Endothelial cell of umbilical vein (primary cell): Measurements from ENCODE around the gene AMOT. TPM values are rescaled to one million over a fixed set of nuclear protein-coding genes. Genes with fewer than 3 reads are reported as not detected.

Experiments
- BruUV-seq: library from RNA; stranded (reverse); fragments of 400-500 nt; replicated peaks from 2 replicates; lab custom pipeline; 2021; lab: Mats Ljungman, UMichigan
- CTCF ChIA-PET: fragments of 300-600, 350-600 bp; sonication (Branson Sonifier 250); formaldehyde crosslinking; loops from one replicate; lab custom pipeline; 2021; ENCODE audit warnings: antibody characterized with exemption, inconsistent platforms; lab: Charles Lee
- POLR2A ChIA-PET: fragments of 300-600, 350-600 bp; sonication (Branson Sonifier 250); formaldehyde crosslinking; loops from one replicate; lab custom pipeline; 2021; ENCODE audit warnings: antibody characterized with exemption, inconsistent platforms; lab: Charles Lee
- DNase-seq: peaks from one replicate; pipeline ENCODE4 v3.0.0-alpha.2; 2011; ENCODE audit warnings: low read depth, low spot score
- FAIRE-seq: peaks from 2 replicates; lab custom pipeline; 2011; peaks lifted over from hg19 to GRCh38; lab: Jason Lieb, UNC
- H2AFZ ChIP-seq: 2 replicates; pipeline ENCODE4 v1.6.0; 2012; ENCODE audit warnings: low read depth, low read length, control low read depth, inconsistent platforms
- H3K27ac ChIP-seq: 2 replicates; pipeline ENCODE4 v1.5.1; 2011; ENCODE audit warnings: low read depth, mild to moderate bottlenecking, control low read depth, low read length, moderate library complexity; ENCODE audit not compliant: insufficient read depth
- H3K27me3 ChIP-seq, 2 experiments: 2 replicates each; pipeline versions ENCODE4 v1.6.0 to v1.6.1; 2011; ENCODE audit warnings: low read length in 2 of 2, mixed read lengths in 1 of 2; ENCODE audit not compliant: control insufficient read depth in 2 of 2, insufficient read depth in 2 of 2
- H3K36me3 ChIP-seq, 2 experiments: 2 replicates in 1 of 2; 3 replicates in 1 of 2; pipeline ENCODE4 v1.5.1; 2011; ENCODE audit warnings: low read length in 2 of 2, mild to moderate bottlenecking in 1 of 2, moderate library complexity in 1 of 2; ENCODE audit not compliant: control insufficient read depth in 2 of 2, insufficient read depth in 2 of 2; ENCODE audit errors: extremely low read depth in 1 of 2
- H3K4me1 ChIP-seq: 3 replicates; pipeline ENCODE4 v1.5.1; 2011; ENCODE audit warnings: mild to moderate bottlenecking, low read length; ENCODE audit not compliant: control insufficient read depth, insufficient read depth; ENCODE audit errors: extremely low read depth
- H3K4me2 ChIP-seq: 2 replicates; pipeline ENCODE4 v1.6.1; 2011; ENCODE audit warnings: low read length, control low read depth, mixed read lengths; ENCODE audit not compliant: insufficient read depth
- H3K4me3 ChIP-seq, 3 experiments: fragments of 200-600 bp in 1 of 3; sonication (generic), shearing (Covaris generic) in 1 of 3; replicated peaks in 1 of 3; 2 replicates each; pipeline ENCODE4 v1.5.1; 2011 to 2016; ENCODE audit warnings: control low read depth in 3 of 3, low read length in 3 of 3, mild to moderate bottlenecking in 2 of 3, inconsistent platforms in 1 of 3, low read depth in 1 of 3, moderate library complexity in 1 of 3; ENCODE audit not compliant: insufficient read depth in 1 of 3
- H3K79me2 ChIP-seq: 2 replicates; pipeline ENCODE4 v1.6.0; 2012; ENCODE audit warnings: low read length, inconsistent platforms; ENCODE audit not compliant: control insufficient read depth, insufficient read depth
- H3K9ac ChIP-seq: replicated peaks from 2 replicates; pipeline ENCODE3; 2011; ENCODE audit warnings: low read length, control low read depth; ENCODE audit not compliant: insufficient read depth; ENCODE audit errors: extremely low read depth
- H3K9me1 ChIP-seq: replicated peaks from 3 replicates; pipeline ENCODE4 v1.6.0; 2011; ENCODE audit warnings: mild to moderate bottlenecking, low read length; ENCODE audit not compliant: control insufficient read depth, insufficient read depth; ENCODE audit errors: extremely low read depth
- H3K9me3 ChIP-seq: replicated peaks from 2 replicates; pipeline ENCODE4 v1.5.1; 2012; ENCODE audit warnings: low read length, inconsistent platforms; ENCODE audit not compliant: control insufficient read depth, insufficient read depth
- H4K20me1 ChIP-seq: replicated peaks from 2 replicates; pipeline ENCODE3; 2011; ENCODE audit warnings: mild to moderate bottlenecking, low read length; ENCODE audit not compliant: control insufficient read depth, insufficient read depth; ENCODE audit errors: extremely low read depth
- CTCF ChIP-seq, 2 donors: IDR thresholded peaks; 1 replicate in 1 of 2; 2 replicates in 1 of 2; pipeline ENCODE4 v1.5.1; 2011; ENCODE audit warnings: low read length in 2 of 2, mild to moderate bottlenecking in 2 of 2, moderate library complexity in 2 of 2, control low read depth in 1 of 2, inconsistent platforms in 1 of 2, low read depth in 1 of 2; ENCODE audit not compliant: insufficient read depth in 1 of 2; ENCODE audit errors: extremely low read depth in 1 of 2
- EZH2 ChIP-seq: IDR thresholded peaks from 2 replicates; pipeline ENCODE4 v1.6.1; 2012; ENCODE audit warnings: borderline replicate concordance, low read depth, mild to moderate bottlenecking, moderate library complexity, low read length, inconsistent platforms; ENCODE audit not compliant: severe bottlenecking
- FOS ChIP-seq: IDR thresholded peaks from 2 replicates; pipeline ENCODE4 v1.6.1; 2011; ENCODE audit warnings: mild to moderate bottlenecking, low read length, moderate library complexity, borderline replicate concordance; ENCODE audit not compliant: insufficient read depth
- GATA2 ChIP-seq: IDR thresholded peaks from 2 replicates; pipeline ENCODE4 v1.7.0; 2011; ENCODE audit warnings: low read depth, mild to moderate bottlenecking, moderate library complexity, mixed read lengths, low read length; ENCODE audit not compliant: insufficient read length, insufficient read depth
- JUN ChIP-seq: IDR thresholded peaks from 2 replicates; pipeline ENCODE4 v1.6.1; 2011; ENCODE audit warnings: borderline replicate concordance, low read depth; ENCODE audit not compliant: insufficient read length, insufficient read depth
- MAX ChIP-seq: IDR thresholded peaks from 2 replicates; pipeline ENCODE4 v1.6.1; 2011; ENCODE audit not compliant: insufficient read depth, insufficient read length
- MYC ChIP-seq: IDR thresholded peaks from one replicate; pipeline ENCODE4 v1.6.1; 2011; ENCODE audit warnings: mild to moderate bottlenecking, low read depth, low read length
- POLR2A ChIP-seq: IDR thresholded peaks from 2 replicates; pipeline ENCODE4 v1.6.1; 2012; ENCODE audit warnings: low read depth, mild to moderate bottlenecking, control low read depth, low read length
- POLR2AphosphoS5 ChIP-seq: IDR thresholded peaks from 2 replicates; pipeline ENCODE4 v1.6.1; 2012; ENCODE audit warnings: low read depth, mild to moderate bottlenecking, control low read depth, low read length, moderate library complexity; ENCODE audit not compliant: insufficient read depth
- dilution Hi-C: fragments of 300-500 bp; cut with MboI; formaldehyde crosslinking; loops from one replicate; pipeline ENCODE4 v1.15.0; 2019; ENCODE audit warnings: low sequenced_read_pairs; ENCODE audit not compliant: extremely low pct_ligation_motif_present
- intact Hi-C: fragments of 100-400 bp; cut with micrococcal nuclease; formaldehyde crosslinking; loops from one replicate; pipeline ENCODE4 v1.10.0; 2022
- polyA plus RNA-seq, 4 experiments: library from polyadenylated mRNA; depleted of rRNA in 3 of 4; stranded (reverse) in 3 of 4; unstranded in 1 of 4; fragments of >200 nt; gene quantifications; 2 replicates each; pipeline versions ENCODE4 v1.2.1 to v1.2.3, GENCODE V29; 2011 to 2012; ENCODE audit warnings: missing spikeins in 1 of 4
- total RNA-seq: library from RNA; stranded (reverse); gene quantifications from 2 replicates; pipeline ENCODE4 v1.2.3, GENCODE V29; 2021

Gene AMOT
- total and polyA plus RNA-seq, 2 donors (not counting 3 experiments of a cell fraction or from before 2014, with no cell fraction given): 0.68 to 3.5 TPM

GRCh38 chrX:112867570-112867969 lies 26.9 kb upstream of the AMOT start:
- Histone ChIP-seq H3K9ac (no peak overlapping the region), H3K36me3 (no peaks in the 10 kb centered on the region), H3K4me3 (no peak overlapping the region), H2AFZ (no peak overlapping the region), H3K9me3 (no peaks in the 10 kb centered on the region), H3K27me3 (no peaks in the 10 kb centered on the region), H3K79me2 (no peaks in the 10 kb centered on the region), H3K9me1 (no peaks in the 10 kb centered on the region), H3K27ac (no peak overlapping the region), H4K20me1 (no peaks in the 10 kb centered on the region), H3K4me1 (no peaks in the 10 kb centered on the region), H3K4me2 (no peak overlapping the region)
- no TSS peak for BruUV-seq
- no peak for FAIRE-seq
- no peak for DNase-seq
- POLR2A ChIA-PET: no interaction called here
- TF ChIP-seq POLR2AphosphoS5 (no peak), POLR2A (no peak), MAX (no peak), EZH2 (no peak), GATA2 (no peak), FOS (no peak), JUN (no peak), CTCF (IDR thresholded peaks at IDR 0.05; ENCODE audit: extremely low read depth in 1 of 2, insufficient read depth in 1 of 2, low read depth in 1 of 2, low read length in 2 of 2) (no peak), MYC (no peak)
- intact Hi-C loops (no loop called here), dilution Hi-C loops (no loop called here)
- CTCF ChIA-PET: no interaction called here
